PC-9 (cell line): Measurements from ENCODE around the gene PRKCA. TPM values are rescaled to one million over a fixed set of nuclear protein-coding genes. Genes with fewer than 3 reads are reported as not detected.

Source experiments
- BruUV-seq: library from RNA; stranded (reverse); fragments of 400-500 nt; replicated peaks from 2 replicates; lab custom pipeline; 2021; lab: Mats Ljungman, UMichigan
- CTCF ChIA-PET: fragments of 300-600 bp; sonication (Branson Sonifier 250); formaldehyde crosslinking; loops from one replicate; lab custom pipeline; 2022; ENCODE audit warnings: antibody characterized with exemption; lab: Charles Lee
- POLR2A ChIA-PET: fragments of 300-600 bp; sonication (Branson Sonifier 250); formaldehyde crosslinking; loops from one replicate; lab custom pipeline; 2022; ENCODE audit warnings: antibody characterized with exemption; ENCODE audit not compliant: unreplicated experiment; lab: Charles Lee
- DNase-seq, 2 experiments: peaks; one replicate each; pipeline versions ENCODE4 v3.0.0 to v3.0.0-alpha.2; 2015 to 2022; ENCODE audit warnings: mixed read lengths in 1 of 2
- H2AFZ ChIP-seq: fragments of 200-600 bp; sonication (generic); 2 replicates; pipeline ENCODE4 v1.8.1; 2017; ENCODE audit warnings: antibody characterized with exemption
- H3F3A ChIP-seq: fragments of 200-600 bp; sonication (generic); 2 replicates; pipeline ENCODE4 v1.8.1; 2017; ENCODE audit warnings: antibody characterized with exemption, mild to moderate bottlenecking, low read depth; ENCODE audit not compliant: insufficient read depth
- H3K27ac ChIP-seq: fragments of 200-600 bp; sonication (generic); 2 replicates; pipeline ENCODE4 v1.6.1; 2016; ENCODE audit warnings: mixed run types
- H3K27me3 ChIP-seq: fragments of 200-600 bp; sonication (generic); 2 replicates; pipeline ENCODE4 v1.6.1; 2016; ENCODE audit warnings: low read depth, mixed run types; ENCODE audit not compliant: insufficient read depth
- H3K36me3 ChIP-seq: fragments of 200-600 bp; sonication (generic); 2 replicates; pipeline ENCODE4 v1.6.1; 2016; ENCODE audit warnings: low read depth, mixed run types
- H3K4me1 ChIP-seq: fragments of 200-600 bp; sonication (generic); replicated peaks from 2 replicates; pipeline ENCODE4 v1.6.1; 2016; ENCODE audit warnings: mixed run types; ENCODE audit not compliant: insufficient read depth
- H3K4me2 ChIP-seq: fragments of 200-600 bp; sonication (generic); 2 replicates; pipeline ENCODE4 v1.6.1; 2017; ENCODE audit warnings: mixed run types
- H3K4me3 ChIP-seq: fragments of 200-600 bp; sonication (generic); 2 replicates; pipeline ENCODE4 v1.6.1; 2016; ENCODE audit warnings: mixed run types
- H3K79me2 ChIP-seq: fragments of 200-600 bp; sonication (generic); 2 replicates; pipeline ENCODE4 v1.6.1; 2017; ENCODE audit warnings: low read depth, mixed run types
- H3K9me2 ChIP-seq: fragments of 200-600 bp; sonication (generic); 2 replicates; pipeline ENCODE4 v1.8.1; 2017; ENCODE audit warnings: mild to moderate bottlenecking; ENCODE audit not compliant: insufficient read depth
- H3K9me3 ChIP-seq: fragments of 200-600 bp; sonication (generic); 2 replicates; pipeline ENCODE4 v1.8.1; 2016; ENCODE audit warnings: low read depth; ENCODE audit not compliant: insufficient read depth
- H4K20me1 ChIP-seq: fragments of 200-600 bp; sonication (generic); 2 replicates; pipeline ENCODE4 v1.8.1; 2017; ENCODE audit not compliant: insufficient read depth
- EZH2 ChIP-seq: fragments of 200-600 bp; sonication (generic); IDR thresholded peaks from 2 replicates; pipeline ENCODE4 v1.8.0; 2017; ENCODE audit warnings: antibody characterized with exemption, low read depth
- intact Hi-C: fragments of 100-400 bp; cut with micrococcal nuclease; formaldehyde crosslinking; loops from one replicate; pipeline ENCODE4 v1.10.0; 2022; ENCODE audit not compliant: unreplicated experiment
- total RNA-seq: library from RNA; stranded (reverse); gene quantifications from 2 replicates; pipeline ENCODE4 v1.2.3, GENCODE V29; 2021
- TF ChIP-seq, protein P1 (sequence below): fragments of 200-600 bp; sonication (generic); conservative IDR thresholded peaks from 2 replicates; pipeline ENCODE4 v1.6.1; 2017; ENCODE audit warnings: mixed run types, antibody characterized with exemption, mild to moderate bottlenecking, moderate library complexity

Gene PRKCA
- total RNA-seq, 1 experiment from 2014 or later, result 23.1 TPM

DNA sequence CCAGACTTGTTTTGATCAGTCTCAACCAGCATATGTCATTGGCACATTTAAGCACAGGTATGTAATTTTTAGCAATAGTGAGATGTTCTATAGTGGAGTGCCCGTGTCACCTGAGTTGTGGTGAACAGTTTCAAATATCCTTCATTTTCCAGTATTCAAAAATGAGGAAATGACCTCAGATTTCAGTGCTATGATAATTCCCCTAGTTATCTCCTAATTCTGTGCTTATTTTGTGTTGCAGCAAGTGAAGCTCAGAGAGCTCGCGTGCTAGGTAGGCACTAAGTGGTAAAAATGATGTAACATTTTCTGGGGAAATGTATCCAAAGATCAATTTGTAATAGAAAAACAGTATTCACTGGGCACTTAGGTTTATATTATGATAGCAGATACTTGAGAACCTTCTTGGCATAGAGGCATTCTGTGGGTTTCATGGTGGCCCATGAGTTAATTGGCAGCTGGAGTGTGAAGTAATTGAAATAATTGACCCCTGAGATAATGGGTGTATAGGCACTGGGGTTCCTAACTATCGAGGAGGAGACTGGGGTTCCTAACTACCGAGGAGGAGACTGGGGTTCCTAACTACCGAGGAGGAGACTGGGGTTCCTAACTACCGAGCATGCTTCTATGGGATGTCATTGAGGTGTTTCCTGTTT, 159.1 kb downstream of the PRKCA start:
- DNase-seq, result no peak
- peaks cover 66% of the 10 kb centered on the region for H3K4me1 ChIP-seq
- intact Hi-C loops, result no loop called here

DNA sequence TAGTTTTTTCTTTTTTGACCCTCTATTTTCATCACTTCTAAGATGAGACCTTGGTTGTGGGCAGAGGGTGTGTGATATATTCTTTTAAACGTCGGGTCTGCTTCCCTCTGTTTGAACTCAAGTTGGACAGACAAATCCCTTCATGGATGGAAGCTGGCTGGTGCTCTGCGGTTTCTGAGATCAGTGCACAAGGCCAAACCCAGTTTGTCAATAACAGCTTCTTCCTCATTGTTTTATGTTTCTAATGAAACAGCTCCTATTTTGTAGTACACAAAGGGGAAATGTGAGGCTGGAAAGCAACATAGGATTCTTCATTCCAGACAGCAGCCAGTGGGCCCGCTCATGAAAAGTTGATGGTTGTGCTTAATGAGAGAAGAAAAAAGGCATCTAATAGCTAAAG, 159.6 kb downstream of the PRKCA start:
- no peaks in the 10 kb centered on the region for H4K20me1 ChIP-seq
- BruUV-seq, result no TSS peak
- POLR2A ChIA-PET, result no interaction called here
- peaks cover 48% of the 10 kb centered on the region for H3K79me2 ChIP-seq
- H3F3A ChIP-seq, result peaks cover 57% of the 10 kb centered on the region
- CTCF ChIA-PET, result no interaction called here
- no peaks in the 10 kb centered on the region for H3K36me3 ChIP-seq
- H3K27ac ChIP-seq, result no peak overlapping the region
- H3K4me1 ChIP-seq, result peaks cover 70% of the 10 kb centered on the region
- no peak overlapping the region for H3K4me2 ChIP-seq
- DNase-seq, result no peak
- H3K27me3 ChIP-seq, result no peaks in the 10 kb centered on the region
- TF ChIP-seq, protein P1, sequence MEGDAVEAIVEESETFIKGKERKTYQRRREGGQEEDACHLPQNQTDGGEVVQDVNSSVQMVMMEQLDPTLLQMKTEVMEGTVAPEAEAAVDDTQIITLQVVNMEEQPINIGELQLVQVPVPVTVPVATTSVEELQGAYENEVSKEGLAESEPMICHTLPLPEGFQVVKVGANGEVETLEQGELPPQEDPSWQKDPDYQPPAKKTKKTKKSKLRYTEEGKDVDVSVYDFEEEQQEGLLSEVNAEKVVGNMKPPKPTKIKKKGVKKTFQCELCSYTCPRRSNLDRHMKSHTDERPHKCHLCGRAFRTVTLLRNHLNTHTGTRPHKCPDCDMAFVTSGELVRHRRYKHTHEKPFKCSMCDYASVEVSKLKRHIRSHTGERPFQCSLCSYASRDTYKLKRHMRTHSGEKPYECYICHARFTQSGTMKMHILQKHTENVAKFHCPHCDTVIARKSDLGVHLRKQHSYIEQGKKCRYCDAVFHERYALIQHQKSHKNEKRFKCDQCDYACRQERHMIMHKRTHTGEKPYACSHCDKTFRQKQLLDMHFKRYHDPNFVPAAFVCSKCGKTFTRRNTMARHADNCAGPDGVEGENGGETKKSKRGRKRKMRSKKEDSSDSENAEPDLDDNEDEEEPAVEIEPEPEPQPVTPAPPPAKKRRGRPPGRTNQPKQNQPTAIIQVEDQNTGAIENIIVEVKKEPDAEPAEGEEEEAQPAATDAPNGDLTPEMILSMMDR, result no peak
- no peak for TF ChIP-seq EZH2
- H3K9me3 ChIP-seq, result no peaks in the 10 kb centered on the region
- no peak overlapping the region for H2AFZ ChIP-seq
- no peak overlapping the region for H3K4me3 ChIP-seq
- intact Hi-C loops, result no loop called here
- no peaks in the 10 kb centered on the region for H3K9me2 ChIP-seq

More for the DNA sequence above, 159.1 kb downstream of the PRKCA start:
- Histone ChIP-seq H3K4me3 (no peak overlapping the region), H4K20me1 (no peaks in the 10 kb centered on the region), H3K27ac (no peak overlapping the region), H3K9me3 (no peaks in the 10 kb centered on the region), H3K36me3 (no peaks in the 10 kb centered on the region), H3K27me3 (no peaks in the 10 kb centered on the region), H2AFZ (no peak overlapping the region), H3K9me2 (no peaks in the 10 kb centered on the region), H3F3A (peaks cover 52% of the 10 kb centered on the region), H3K4me2 (no peak overlapping the region), H3K79me2 (peaks cover 48% of the 10 kb centered on the region)
- ChIA-PET CTCF (no interaction called here), POLR2A (no interaction called here)
- TF ChIP-seq, protein P1, result no peak
- no TSS peak for BruUV-seq

DNA sequence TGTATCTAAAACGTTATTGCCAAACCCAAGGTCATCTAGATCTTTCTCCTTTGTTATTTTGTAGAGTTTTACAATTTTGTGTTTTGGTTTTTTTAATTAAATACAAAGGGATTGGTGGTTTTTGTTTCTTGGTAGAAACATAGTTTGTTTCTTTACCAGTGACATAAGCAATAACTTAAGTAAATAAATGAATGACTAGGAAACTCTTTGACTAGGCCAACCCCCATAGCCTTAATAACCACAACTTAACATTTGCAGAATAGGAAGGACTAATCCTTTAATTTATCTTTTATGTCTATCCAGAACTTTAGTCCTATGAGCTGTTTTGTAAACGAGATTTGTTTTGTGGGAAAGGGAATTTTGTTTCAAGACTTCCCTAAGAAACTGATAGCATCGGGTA, 162.5 kb downstream of the PRKCA start:
- TF ChIP-seq, protein P1, result no peak
- TF ChIP-seq EZH2, result no peak
- no peak for DNase-seq
- no peak overlapping the region for H3K4me2 ChIP-seq
- no peak overlapping the region for H3K27ac ChIP-seq
- no peak overlapping the region for H2AFZ ChIP-seq
- peaks cover 51% of the 10 kb centered on the region for H3F3A ChIP-seq
- intact Hi-C loops, result loop anchor here (5.0 kb wide), 2 partner anchors 207 to 208 kb away; no protein-coding TSS in a partner anchor
- H3K9me3 ChIP-seq, result no peaks in the 10 kb centered on the region
- BruUV-seq, result no TSS peak
- H3K27me3 ChIP-seq, result no peaks in the 10 kb centered on the region
- H3K9me2 ChIP-seq, result no peaks in the 10 kb centered on the region
- H3K79me2 ChIP-seq, result peaks cover 69% of the 10 kb centered on the region
- peaks cover 89% of the 10 kb centered on the region for H3K4me1 ChIP-seq
- POLR2A ChIA-PET, result no interaction called here
- no peaks in the 10 kb centered on the region for H4K20me1 ChIP-seq
- no peaks in the 10 kb centered on the region for H3K36me3 ChIP-seq
- CTCF ChIA-PET, result no interaction called here
- H3K4me3 ChIP-seq, result no peak overlapping the region
